HepG2 (cell line): Measurements from ENCODE around the gene BCAS3.

Experiments
- CTCF ChIP-seq: sonication (generic); formaldehyde crosslinking; IDR thresholded peaks from 2 replicates; pipeline ENCODE4 v1.5.0; 2020; ENCODE audit warnings: mild to moderate bottlenecking, missing genetic modification reagents, moderate library complexity
- NFRKB ChIP-seq: fragments of 450-650 bp; IDR thresholded peaks from 2 replicates; pipeline ENCODE4 v1.6.1; 2017
- PBX3 ChIP-seq: sonication (generic); formaldehyde crosslinking; IDR thresholded peaks from 2 replicates; pipeline ENCODE4 v1.8.1; 2023; ENCODE audit warnings: missing genetic modification reagents, inconsistent platforms, borderline replicate concordance
- RAD21 ChIP-seq: fragments of 450-650 bp; formaldehyde crosslinking; IDR thresholded peaks from 2 replicates; pipeline ENCODE4 v1.5.0; 2020; ENCODE audit warnings: mild to moderate bottlenecking
- USF2 ChIP-seq, 2 experiments: sonication (generic) in 1 of 2; formaldehyde crosslinking in 1 of 2; IDR thresholded peaks; 2 replicates each; pipeline versions ENCODE4 v1.5.1 to v1.6.1; 2011 to 2020; ENCODE audit warnings: borderline replicate concordance in 1 of 2, low read depth in 1 of 2, low read length in 1 of 2, mild to moderate bottlenecking in 1 of 2, missing genetic modification reagents in 1 of 2, moderate library complexity in 1 of 2
- XRCC5 ChIP-seq: fragments of 200-400 bp; formaldehyde crosslinking; optimal IDR thresholded peaks from 2 replicates; pipeline ENCODE3; 2017; ENCODE audit warnings: mild to moderate bottlenecking, low read length
- ZNF24 ChIP-seq: fragments of 450-650 bp; IDR thresholded peaks from 2 replicates; pipeline ENCODE4 v1.6.1; 2017; ENCODE audit warnings: antibody characterized with exemption, mild to moderate bottlenecking

GRCh38 chr17:61097781-61098180 lies 420.1 kb downstream of the BCAS3 start:
- TF ChIP-seq ZNF24 (no peak), NFRKB (no peak), RAD21 (CRISPR knock-in tag) (no peak), CTCF (CRISPR knock-in tag) (no peak), USF2 (IDR thresholded peaks at IDR 0.05; ENCODE audit: low read depth, low read length) (no peak), USF2 (CRISPR knock-in tag; IDR thresholded peaks at IDR 0.05; ENCODE audit: borderline replicate concordance) (no peak), XRCC5 (no peak), PBX3 (CRISPR knock-in tag) (no peak)
